HepG2 (cell line): ENCODE results near the gene SASH1.

Experiments used
- PATZ1 ChIP-seq: sonication (generic); formaldehyde crosslinking; IDR thresholded peaks from 2 replicates; pipeline ENCODE4 v1.4.0; 2020; ENCODE audit warnings: missing genetic modification reagents
- ZNF547 ChIP-seq: sonication (generic); formaldehyde crosslinking; IDR thresholded peaks from 2 replicates; pipeline ENCODE4 v1.5.1; 2020; ENCODE audit warnings: mild to moderate bottlenecking, missing genetic modification reagents

- TF ChIP-seq ZNF547 (no peak), PATZ1 (CRISPR knock-in tag) (no peak)
These were observed 4.2 kb downstream of the SASH1 start for GRCh38 chr6:148346681-148347440.
